Activated T-helper 1 cell treated with Interleukin-2 at 50 U/mL for 16 hours (primary cell): Measurements from ENCODE around the gene PRM3.

Experiments used
- DNase-seq: peaks from one replicate; pipeline ENCODE4 v3.0.0-alpha.2; 2020; ENCODE audit warnings: low read depth

PRM3 gene

GRCh38 chr16:11224096-11224893 is 49.1 kb downstream of the PRM3 start:
- DNase-seq, result peak; percentile 39
